ENCODE data around the gene PRPF40A.
"Not testable (repeated sequence)": the region's sequence is repeated elsewhere in the genome, so short reads cannot be mapped to it uniquely, and the experiment has no call there.

Gene PRPF40A

GRCh38 chr2:152723918-152724317 is 6.7 kb upstream of the PRPF40A start:
- Histone ChIP-seq H2AFZ (ENCODE audit: low read length) (no peak overlapping the region), H3K79me2 (ENCODE audit: insufficient read depth, low read length) (peaks cover 43% of the 10 kb centered on the region)

GRCh38 chr2:152722639-152723038 is 5.4 kb upstream of the PRPF40A start:
- not testable (repeated sequence) for H4K20me1 ChIP-seq (ENCODE audit: insufficient read depth, low read length); H3K9me2 ChIP-seq (ENCODE audit: low read depth, low read length); H3K9ac ChIP-seq (ENCODE audit: low read length); H3K4me2 ChIP-seq (ENCODE audit: low read length); H3K9me3 ChIP-seq (ENCODE audit: low read length); H3K4me3 ChIP-seq (ENCODE audit: low read depth, low read length, poor library complexity, severe bottlenecking); H3F3A ChIP-seq (ENCODE audit: insufficient read depth, low read length); H2AFZ ChIP-seq (ENCODE audit: low read length); H3K27ac ChIP-seq (ENCODE audit: low read depth, low read length, poor library complexity, severe bottlenecking); H3K27me3 ChIP-seq (ENCODE audit: insufficient read depth, low read length)
- Histone ChIP-seq H3K4me1 (ENCODE audit: insufficient read depth, low read length, severe bottlenecking) (peaks cover 20% of the 10 kb centered on the region), H3K79me2 (ENCODE audit: insufficient read depth, low read length) (peaks cover 39% of the 10 kb centered on the region), H3K36me3 (ENCODE audit: insufficient read depth, low read length) (peaks cover 52% of the 10 kb centered on the region)

More at GRCh38 chr2:152723918-152724317, 6.7 kb upstream of the PRPF40A start:
- Histone ChIP-seq H3K27ac (ENCODE audit: low read depth, low read length, poor library complexity, severe bottlenecking) (no peak overlapping the region), H3K9me2 (ENCODE audit: low read depth, low read length) (no peaks in the 10 kb centered on the region), H3K4me3 (ENCODE audit: low read depth, low read length, poor library complexity, severe bottlenecking) (no peak overlapping the region), H3K9me3 (ENCODE audit: low read length) (no peaks in the 10 kb centered on the region), H3K4me1 (ENCODE audit: insufficient read depth, low read length, severe bottlenecking) (peaks cover 20% of the 10 kb centered on the region), H4K20me1 (ENCODE audit: insufficient read depth, low read length) (no peaks in the 10 kb centered on the region), H3K27me3 (ENCODE audit: insufficient read depth, low read length) (no peaks in the 10 kb centered on the region), H3K4me2 (ENCODE audit: low read length) (no peak overlapping the region), H3F3A (ENCODE audit: insufficient read depth, low read length) (no peaks in the 10 kb centered on the region), H3K9ac (ENCODE audit: low read length) (no peak overlapping the region), H3K36me3 (ENCODE audit: insufficient read depth, low read length) (peaks cover 62% of the 10 kb centered on the region)
- TF ChIP-seq EZH2 (IDR thresholded peaks at IDR 0.05; ENCODE audit: borderline replicate concordance, low read length): no peak
- no peak for TF ChIP-seq CTCF (IDR thresholded peaks at IDR 0.05; ENCODE audit: low read length)

GRCh38 chr2:152720794-152721193 is 3.5 kb upstream of the PRPF40A start:
- no peaks in the 10 kb centered on the region for H3K27me3 ChIP-seq (ENCODE audit: insufficient read depth, low read length)
- H2AFZ ChIP-seq (ENCODE audit: low read length): no peak overlapping the region
- H3K9ac ChIP-seq (ENCODE audit: low read length): no peak overlapping the region
- H3F3A ChIP-seq (ENCODE audit: insufficient read depth, low read length): no peaks in the 10 kb centered on the region
- peaks cover 39% of the 10 kb centered on the region; the same call in 1 of the 2 replicates for H3K36me3 ChIP-seq (ENCODE audit: insufficient read depth, low read length)
- H3K79me2 ChIP-seq (ENCODE audit: insufficient read depth, low read length): peaks cover 46% of the 10 kb centered on the region
- H3K4me2 ChIP-seq (ENCODE audit: low read length): peak overlapping the region; percentile 74
- H3K27ac ChIP-seq (ENCODE audit: low read depth, low read length, poor library complexity, severe bottlenecking): no peak overlapping the region
- peak overlapping the region; percentile 84 for H3K4me3 ChIP-seq (ENCODE audit: low read depth, low read length, poor library complexity, severe bottlenecking)
- no peaks in the 10 kb centered on the region for H4K20me1 ChIP-seq (ENCODE audit: insufficient read depth, low read length)
- peaks cover 24% of the 10 kb centered on the region for H3K4me1 ChIP-seq (ENCODE audit: insufficient read depth, low read length, severe bottlenecking)
- TF ChIP-seq CTCF (IDR thresholded peaks at IDR 0.05; ENCODE audit: low read length) (no peak), EZH2 (IDR thresholded peaks at IDR 0.05; ENCODE audit: borderline replicate concordance, low read length) (no peak)
- no peaks in the 10 kb centered on the region for H3K9me2 ChIP-seq (ENCODE audit: low read depth, low read length)
- no peaks in the 10 kb centered on the region for H3K9me3 ChIP-seq (ENCODE audit: low read length)

GRCh38 chr2:152718909-152719645 is 1.8 kb upstream of the PRPF40A start:
- peak overlapping the region; percentile 84 for H3K4me3 ChIP-seq (ENCODE audit: low read depth, low read length, poor library complexity, severe bottlenecking)
- peak overlapping the region; percentile 72 for H3K9ac ChIP-seq (ENCODE audit: low read length)
- peaks cover 48% of the 10 kb centered on the region for H3K79me2 ChIP-seq (ENCODE audit: insufficient read depth, low read length)
- peak overlapping the region; percentile 74 for H3K4me2 ChIP-seq (ENCODE audit: low read length)
- peaks cover 34% of the 10 kb centered on the region for H3K4me1 ChIP-seq (ENCODE audit: insufficient read depth, low read length, severe bottlenecking)
- H3K9me3 ChIP-seq (ENCODE audit: low read length): no peaks in the 10 kb centered on the region
- H3K9me2 ChIP-seq (ENCODE audit: low read depth, low read length): no peaks in the 10 kb centered on the region
- H3K36me3 ChIP-seq (ENCODE audit: insufficient read depth, low read length): peaks cover 40% of the 10 kb centered on the region
- no peaks in the 10 kb centered on the region for H3F3A ChIP-seq (ENCODE audit: insufficient read depth, low read length)
- TF ChIP-seq EZH2 (IDR thresholded peaks at IDR 0.05; ENCODE audit: borderline replicate concordance, low read length): no peak
- TF ChIP-seq CTCF (IDR thresholded peaks at IDR 0.05; ENCODE audit: low read length): no peak
- no peaks in the 10 kb centered on the region for H3K27me3 ChIP-seq (ENCODE audit: insufficient read depth, low read length)
- H3K27ac ChIP-seq (ENCODE audit: low read depth, low read length, poor library complexity, severe bottlenecking): peak overlapping the region; percentile 88
- H2AFZ ChIP-seq (ENCODE audit: low read length): no peak overlapping the region
- H4K20me1 ChIP-seq (ENCODE audit: insufficient read depth, low read length): peaks cover 4% of the 10 kb centered on the region; the same call in 1 of the 2 replicates
